ENCODE data around the gene SHISA7.

The SHISA7 gene

DNA sequence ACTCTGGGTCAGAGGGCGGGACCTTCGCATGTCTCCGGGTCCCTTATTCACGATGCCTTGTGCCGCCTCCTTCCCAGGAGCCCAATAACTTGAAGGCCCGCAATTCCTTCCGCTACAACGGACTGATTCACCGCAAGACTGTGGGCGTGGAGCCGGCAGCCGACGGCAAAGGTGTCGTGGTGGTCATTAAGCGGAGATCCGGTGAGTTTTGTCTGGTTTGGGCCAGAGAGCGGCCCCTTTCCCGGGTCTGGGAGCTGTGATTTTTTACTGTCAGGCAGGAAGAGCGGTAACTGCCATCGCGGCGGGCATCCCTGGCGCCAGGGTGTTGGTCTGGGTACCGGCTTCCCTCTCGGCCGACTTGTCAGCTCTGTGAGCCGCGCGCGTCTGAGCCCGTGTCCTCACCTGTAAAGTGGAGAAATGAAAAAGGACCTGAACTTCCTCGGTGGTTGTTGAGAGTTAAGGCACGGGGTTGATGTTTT is 56.6 kb downstream of the SHISA7 start:
- peak overlapping the region; percentile 98 for H3K27ac ChIP-seq
- TF ChIP-seq, protein P1, sequence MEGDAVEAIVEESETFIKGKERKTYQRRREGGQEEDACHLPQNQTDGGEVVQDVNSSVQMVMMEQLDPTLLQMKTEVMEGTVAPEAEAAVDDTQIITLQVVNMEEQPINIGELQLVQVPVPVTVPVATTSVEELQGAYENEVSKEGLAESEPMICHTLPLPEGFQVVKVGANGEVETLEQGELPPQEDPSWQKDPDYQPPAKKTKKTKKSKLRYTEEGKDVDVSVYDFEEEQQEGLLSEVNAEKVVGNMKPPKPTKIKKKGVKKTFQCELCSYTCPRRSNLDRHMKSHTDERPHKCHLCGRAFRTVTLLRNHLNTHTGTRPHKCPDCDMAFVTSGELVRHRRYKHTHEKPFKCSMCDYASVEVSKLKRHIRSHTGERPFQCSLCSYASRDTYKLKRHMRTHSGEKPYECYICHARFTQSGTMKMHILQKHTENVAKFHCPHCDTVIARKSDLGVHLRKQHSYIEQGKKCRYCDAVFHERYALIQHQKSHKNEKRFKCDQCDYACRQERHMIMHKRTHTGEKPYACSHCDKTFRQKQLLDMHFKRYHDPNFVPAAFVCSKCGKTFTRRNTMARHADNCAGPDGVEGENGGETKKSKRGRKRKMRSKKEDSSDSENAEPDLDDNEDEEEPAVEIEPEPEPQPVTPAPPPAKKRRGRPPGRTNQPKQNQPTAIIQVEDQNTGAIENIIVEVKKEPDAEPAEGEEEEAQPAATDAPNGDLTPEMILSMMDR (IDR thresholded peaks at IDR 0.05) = no peak
- TF ChIP-seq ZFX (IDR thresholded peaks at IDR 0.05; ENCODE audit: borderline replicate concordance) = no peak

DNA sequence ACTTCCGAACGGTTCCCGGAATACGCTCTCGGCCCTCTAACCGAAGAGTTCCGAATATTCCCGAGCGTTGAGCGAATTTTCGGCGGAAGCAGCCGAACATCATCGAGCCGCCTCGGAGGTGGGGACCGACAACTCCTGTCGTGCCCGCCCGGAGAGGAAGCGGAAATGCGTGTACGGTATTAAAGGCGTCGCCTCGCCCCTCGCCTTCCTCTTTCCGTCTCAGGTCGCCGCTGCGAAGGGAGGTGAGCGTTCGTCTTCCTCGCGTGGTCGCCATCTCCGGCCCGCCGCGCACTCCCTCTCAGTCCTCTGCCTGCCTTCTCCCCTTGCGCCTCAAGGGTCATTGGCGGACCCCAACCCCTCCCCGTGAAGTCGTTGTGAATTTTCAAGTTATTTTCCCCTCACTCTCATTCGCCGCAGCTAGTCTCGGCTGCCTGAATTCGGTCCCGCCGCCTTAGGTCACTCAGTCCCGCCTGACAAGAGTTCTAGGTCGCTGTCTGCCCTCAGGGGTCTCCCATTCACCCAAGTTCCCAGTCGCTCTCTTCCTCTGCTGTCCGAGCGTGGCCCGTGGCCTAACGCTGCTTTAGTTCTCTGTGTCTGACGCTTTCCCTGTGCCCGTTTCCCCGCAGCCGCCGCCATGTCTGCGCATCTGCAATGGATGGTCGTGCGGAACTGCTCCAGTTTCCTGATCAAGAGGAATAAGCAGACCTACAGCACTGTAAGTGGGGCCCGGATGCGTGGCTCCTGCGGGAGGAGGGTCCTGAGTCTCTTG is 57.2 kb downstream of the SHISA7 start, which contains the start of gene RPL28:
TSS of gene RPL28 (plus strand) at position 209 of the 769 bp plus-strand sequence. CDS start at position 635, 426 bp downstream.
- TF ChIP-seq, protein P1 (IDR thresholded peaks at IDR 0.05) = no peak
- no peak for TF ChIP-seq ZFX (IDR thresholded peaks at IDR 0.05; ENCODE audit: borderline replicate concordance)
- H3K27ac ChIP-seq = peak within 1 kb of the TSS; percentile 98

DNA sequence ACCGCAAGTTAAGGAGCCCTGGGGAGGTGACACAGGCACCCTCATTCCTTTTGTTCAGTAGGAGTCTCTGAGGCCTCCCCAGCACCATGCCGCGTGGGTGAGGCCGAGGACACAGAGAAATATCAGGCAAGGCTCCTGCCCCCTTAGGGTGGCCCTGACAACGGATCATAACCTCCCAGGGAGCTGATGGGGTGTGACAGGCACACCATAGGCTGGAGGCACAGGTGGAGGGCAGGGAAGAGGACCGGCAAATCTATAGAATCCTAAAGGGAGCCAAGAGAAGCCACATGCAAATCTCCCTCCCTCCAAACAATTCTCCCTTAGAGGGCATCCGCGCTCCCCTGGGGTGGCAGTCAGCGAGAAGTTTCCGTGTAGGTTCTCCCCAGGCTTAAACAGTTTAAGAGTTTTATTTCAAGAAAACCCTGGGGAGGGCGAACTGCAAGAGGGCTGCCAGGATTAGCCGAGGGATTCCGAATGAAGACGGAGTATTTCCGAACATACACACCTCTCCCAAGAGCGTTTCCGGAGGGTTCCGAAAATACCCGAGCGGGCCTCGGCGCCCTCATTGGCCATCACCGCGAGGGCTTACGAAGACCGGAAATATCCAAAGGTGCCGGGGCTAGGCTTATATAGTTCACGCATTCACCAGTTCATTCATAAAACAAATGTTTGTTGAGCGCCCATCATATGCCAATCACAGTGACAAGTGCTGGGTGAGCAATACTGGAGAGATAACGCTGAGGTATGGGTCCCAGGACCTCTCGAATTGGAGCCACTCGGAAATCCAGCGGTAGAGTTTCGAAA is 58.0 kb downstream of the SHISA7 start:
- TF ChIP-seq, protein P1 (IDR thresholded peaks at IDR 0.05) = no peak
- TF ChIP-seq ZFX (IDR thresholded peaks at IDR 0.05; ENCODE audit: borderline replicate concordance) = no peak
- peak overlapping the region; percentile 98 for H3K27ac ChIP-seq

DNA sequence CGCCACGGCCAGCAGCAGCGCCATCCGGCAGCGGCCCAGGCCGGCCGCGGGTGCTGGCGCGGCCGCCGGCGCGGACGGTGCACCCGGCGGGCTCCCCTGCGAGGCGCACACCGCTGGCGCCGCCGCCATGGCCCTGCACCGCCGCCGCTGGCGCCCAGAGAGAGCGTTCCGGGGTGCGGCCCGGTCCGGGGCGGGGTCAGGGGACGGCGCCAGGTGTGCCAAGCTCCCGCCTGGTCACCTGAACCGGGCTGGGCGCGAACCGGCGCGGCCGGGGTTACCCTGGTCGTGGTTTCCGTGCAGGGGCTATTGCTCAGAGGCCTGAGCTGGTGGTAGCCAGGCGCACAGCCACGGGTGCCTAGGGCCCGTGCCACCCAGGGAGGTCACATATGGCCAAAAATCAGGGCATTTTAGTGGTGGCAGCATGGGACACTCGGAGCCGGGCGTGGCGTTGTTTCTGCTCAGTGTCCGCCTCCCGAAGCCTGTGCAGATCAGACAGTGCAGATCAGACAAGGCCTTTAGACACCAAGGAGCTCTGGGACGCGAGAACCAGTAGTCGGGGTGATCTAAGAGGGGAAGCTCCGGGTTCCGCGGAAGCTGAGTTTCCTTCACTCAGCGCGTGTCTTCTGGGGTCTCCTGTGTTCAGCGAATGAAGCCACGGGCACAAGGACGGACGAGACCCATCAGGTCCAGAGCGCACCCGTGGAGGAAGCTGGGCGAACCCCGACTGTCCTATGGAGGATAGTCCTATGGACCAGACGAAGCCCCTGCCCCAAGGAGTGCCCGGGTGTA is 58.8 kb downstream of the SHISA7 start, which contains the start of gene TMEM238:
TSS of gene TMEM238 (minus strand) at position 162 of the 789 bp plus-strand sequence. CDS start at position 129, 33 bp downstream.
- H3K27ac ChIP-seq = peak within 1 kb of the TSS; percentile 98
- TF ChIP-seq, protein P1 (IDR thresholded peaks at IDR 0.05) = peak; percentile 0; the same call in 1 of the 2 replicates
- TF ChIP-seq ZFX (IDR thresholded peaks at IDR 0.05; ENCODE audit: borderline replicate concordance) = no peak

DNA sequence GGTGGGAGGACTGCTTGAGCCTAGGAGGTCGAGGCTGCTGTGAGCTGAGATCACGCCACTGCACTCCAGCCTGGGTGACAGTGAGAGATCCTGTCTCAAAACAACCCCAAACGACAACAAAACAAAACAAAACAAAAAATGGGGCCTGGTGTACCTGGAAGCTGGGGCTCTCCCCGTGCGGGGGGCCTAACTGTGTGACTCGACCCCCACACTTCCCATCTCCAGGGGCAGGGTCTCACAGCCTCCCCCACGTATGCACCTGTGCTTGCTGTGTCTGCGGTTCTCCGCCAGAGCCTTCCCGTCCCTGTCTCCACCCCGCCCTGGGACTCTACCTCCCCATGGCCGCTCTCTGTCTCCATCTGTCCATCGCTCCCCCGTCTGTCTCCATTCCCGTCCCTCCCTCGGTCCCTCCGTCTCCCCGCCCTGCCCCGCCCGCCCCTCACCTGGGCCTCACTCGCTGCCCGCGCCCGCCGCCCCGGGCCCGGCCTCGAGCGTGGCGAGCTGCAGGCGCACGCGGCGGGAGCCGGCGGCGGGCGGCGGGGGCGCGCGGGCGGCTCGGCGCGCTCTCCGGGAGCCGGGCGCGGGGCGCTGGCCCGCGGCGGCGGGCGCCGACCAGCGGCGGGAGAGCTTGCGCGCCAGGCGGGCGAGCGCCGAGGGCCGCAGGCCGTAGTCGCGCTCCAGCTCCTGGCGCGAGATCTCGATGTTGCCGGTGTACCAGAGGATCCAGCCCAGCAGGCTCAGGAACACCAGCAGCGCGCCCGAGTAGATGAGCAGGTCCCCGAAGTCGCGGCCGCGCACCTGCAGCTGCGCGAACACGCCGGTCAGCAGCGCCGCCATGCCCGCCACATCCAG is 59.6 kb downstream of the SHISA7 start:
- H3K27ac ChIP-seq = peak overlapping the region; percentile 98
- no peak for TF ChIP-seq ZFX (IDR thresholded peaks at IDR 0.05; ENCODE audit: borderline replicate concordance)
- TF ChIP-seq, protein P1 (IDR thresholded peaks at IDR 0.05) = peak; percentile 46; the same call in 1 of the 2 replicates

DNA sequence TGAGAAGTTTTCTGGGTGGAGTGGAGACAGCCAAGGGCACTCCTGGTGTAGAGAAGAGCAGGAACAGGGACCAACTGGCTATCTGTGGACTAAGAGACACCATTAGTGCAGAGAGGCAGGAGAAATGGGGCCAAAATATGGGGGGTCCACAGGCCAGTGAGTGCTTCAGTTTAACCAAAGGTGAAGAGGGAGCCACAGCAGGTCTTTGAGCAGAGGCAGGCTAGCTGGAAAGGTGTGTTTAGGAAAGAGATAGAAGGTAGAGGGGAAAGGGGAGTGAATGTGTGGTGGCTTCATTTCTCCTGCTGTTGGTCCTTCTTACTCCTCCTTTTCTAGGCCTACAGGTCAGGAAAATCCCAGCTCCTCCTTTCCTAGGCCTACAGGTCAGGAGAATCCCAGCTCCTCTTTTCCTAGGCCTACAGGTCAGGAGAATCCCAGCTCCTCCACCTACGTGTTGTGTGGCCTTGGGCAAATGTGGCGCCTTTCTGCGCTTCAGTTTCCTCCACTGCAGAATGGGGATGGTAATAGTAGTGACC is 60.5 kb downstream of the SHISA7 start:
- no peak for TF ChIP-seq ZFX (IDR thresholded peaks at IDR 0.05; ENCODE audit: borderline replicate concordance)
- TF ChIP-seq, protein P1 (IDR thresholded peaks at IDR 0.05) = no peak
- H3K27ac ChIP-seq = peak overlapping the region; percentile 98

Measured in 22Rv1 (cell line).